GM12878 (cell line): ENCODE data around the gene DHX34. TPM values are rescaled to one million over a fixed set of nuclear protein-coding genes. Genes with fewer than 3 reads are reported as not detected.

ENCODE experiments used
- LARP7 ChIP-seq: fragments of 450-650 bp; IDR thresholded peaks from 2 replicates; pipeline ENCODE4 v1.6.1; 2017; ENCODE audit warnings: mild to moderate bottlenecking
- NFYB ChIP-seq: IDR thresholded peaks from 2 replicates; pipeline ENCODE4 v1.6.1; 2011; ENCODE audit warnings: low read depth, mild to moderate bottlenecking, low read length, improper control_type of control experiment, moderate library complexity; ENCODE audit not compliant: insufficient read depth
- SIX5 ChIP-seq: IDR thresholded peaks from 2 replicates; pipeline ENCODE4 v1.6.1; 2011; ENCODE audit warnings: mild to moderate bottlenecking, low read depth, low read length, moderate library complexity; ENCODE audit not compliant: severe bottlenecking
- ZNF207 ChIP-seq: fragments of 450-650 bp; IDR thresholded peaks from 2 replicates; pipeline ENCODE4 v1.6.1; 2014; ENCODE audit warnings: antibody characterized with exemption, mild to moderate bottlenecking, borderline replicate concordance
- polyA plus RNA-seq, 11 experiments: library from polyadenylated mRNA; depleted of rRNA in 4 of 11; unstranded in 6 of 11; stranded (reverse) in 5 of 11; fragments of >200 nt; fragmentation: Nextera tagmentation in 4 of 11; fragmentation: Illumina TruSeq in 1 of 11; extraction: Ambion mirVana in 4 of 11; extraction: Trizol in 1 of 11; gene quantifications; 1 replicate in 1 of 11; 2 replicates in 10 of 11; pipeline versions ENCODE4 v1.2.1 to v1.2.3, GENCODE V29; 2011 to 2016; ENCODE audit warnings: inconsistent platforms in 2 of 11, missing spikeins in 2 of 11, low read depth in 1 of 11
- total RNA-seq, 4 experiments: library from RNA; depleted of rRNA in 3 of 4; stranded (reverse); fragments of >200 nt in 3 of 4; fragmentation: Illumina TruSeq in 1 of 4; extraction: Trizol in 1 of 4; gene quantifications; 2 replicates each; pipeline versions ENCODE4 v1.2.1 to v1.2.3, GENCODE V29; 2013 to 2021
- TF ChIP-seq, protein P1 (sequence below): fragments of 450-650 bp; IDR thresholded peaks from 2 replicates; pipeline ENCODE4 v1.6.1; 2017; ENCODE audit warnings: mild to moderate bottlenecking
- TF ChIP-seq, protein P2 (sequence below): fragments of 450-650 bp; IDR thresholded peaks from 2 replicates; pipeline ENCODE4 v1.6.1; 2016; ENCODE audit warnings: mild to moderate bottlenecking, moderate library complexity, borderline replicate concordance
- TF ChIP-seq, protein P3 (sequence below): IDR thresholded peaks from 2 replicates; pipeline ENCODE4 v1.6.1; 2012; ENCODE audit warnings: low read depth, low read length, improper control_type of control experiment
- TF ChIP-seq, protein P4 (sequence below): fragments of 450-650 bp; IDR thresholded peaks from 2 replicates; pipeline ENCODE4 v1.6.1; 2016; ENCODE audit warnings: mild to moderate bottlenecking
- TF ChIP-seq, protein P5 (sequence below): IDR thresholded peaks from 2 replicates; pipeline ENCODE4 v1.6.1; 2012; ENCODE audit warnings: low read length, inconsistent platforms

Gene DHX34
- total and polyA plus RNA-seq, 10 of the 15 experiments (the other 5 are each of a cell fraction or from before 2014, with no cell fraction given), result 0.19 to 16.9 (median 10.5) TPM

DNA sequence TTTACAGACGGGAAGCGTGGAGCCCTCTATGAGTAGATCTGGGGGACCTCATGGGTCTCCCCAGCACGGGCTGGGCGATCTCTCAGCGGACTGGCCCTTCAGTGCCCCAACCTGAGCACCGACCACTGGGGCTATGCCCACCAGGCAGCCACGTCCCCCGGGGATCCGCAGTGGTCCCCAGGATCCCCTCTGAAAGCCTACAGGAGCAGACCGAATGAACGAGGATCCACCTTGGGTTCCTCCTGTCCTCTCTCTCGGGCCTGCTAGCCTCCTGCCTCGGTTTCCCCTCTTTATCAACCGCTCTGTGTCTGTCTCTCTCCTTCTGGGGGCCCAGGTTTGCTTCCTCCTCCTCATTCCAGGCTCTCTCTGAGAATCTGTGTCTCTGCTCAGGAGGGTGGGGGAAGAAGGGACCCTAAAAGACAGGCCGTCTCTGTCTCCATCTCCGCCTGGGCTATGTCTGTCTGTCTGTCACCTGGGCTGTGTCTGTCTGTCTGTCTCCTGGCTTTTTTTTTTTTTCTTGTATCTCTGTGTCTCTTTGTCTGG is 72.2 kb downstream of the DHX34 start (continued):
- TF ChIP-seq, protein P1, sequence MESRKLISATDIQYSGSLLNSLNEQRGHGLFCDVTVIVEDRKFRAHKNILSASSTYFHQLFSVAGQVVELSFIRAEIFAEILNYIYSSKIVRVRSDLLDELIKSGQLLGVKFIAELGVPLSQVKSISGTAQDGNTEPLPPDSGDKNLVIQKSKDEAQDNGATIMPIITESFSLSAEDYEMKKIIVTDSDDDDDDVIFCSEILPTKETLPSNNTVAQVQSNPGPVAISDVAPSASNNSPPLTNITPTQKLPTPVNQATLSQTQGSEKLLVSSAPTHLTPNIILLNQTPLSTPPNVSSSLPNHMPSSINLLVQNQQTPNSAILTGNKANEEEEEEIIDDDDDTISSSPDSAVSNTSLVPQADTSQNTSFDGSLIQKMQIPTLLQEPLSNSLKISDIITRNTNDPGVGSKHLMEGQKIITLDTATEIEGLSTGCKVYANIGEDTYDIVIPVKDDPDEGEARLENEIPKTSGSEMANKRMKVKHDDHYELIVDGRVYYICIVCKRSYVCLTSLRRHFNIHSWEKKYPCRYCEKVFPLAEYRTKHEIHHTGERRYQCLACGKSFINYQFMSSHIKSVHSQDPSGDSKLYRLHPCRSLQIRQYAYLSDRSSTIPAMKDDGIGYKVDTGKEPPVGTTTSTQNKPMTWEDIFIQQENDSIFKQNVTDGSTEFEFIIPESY, result no peak
- TF ChIP-seq, protein P2, sequence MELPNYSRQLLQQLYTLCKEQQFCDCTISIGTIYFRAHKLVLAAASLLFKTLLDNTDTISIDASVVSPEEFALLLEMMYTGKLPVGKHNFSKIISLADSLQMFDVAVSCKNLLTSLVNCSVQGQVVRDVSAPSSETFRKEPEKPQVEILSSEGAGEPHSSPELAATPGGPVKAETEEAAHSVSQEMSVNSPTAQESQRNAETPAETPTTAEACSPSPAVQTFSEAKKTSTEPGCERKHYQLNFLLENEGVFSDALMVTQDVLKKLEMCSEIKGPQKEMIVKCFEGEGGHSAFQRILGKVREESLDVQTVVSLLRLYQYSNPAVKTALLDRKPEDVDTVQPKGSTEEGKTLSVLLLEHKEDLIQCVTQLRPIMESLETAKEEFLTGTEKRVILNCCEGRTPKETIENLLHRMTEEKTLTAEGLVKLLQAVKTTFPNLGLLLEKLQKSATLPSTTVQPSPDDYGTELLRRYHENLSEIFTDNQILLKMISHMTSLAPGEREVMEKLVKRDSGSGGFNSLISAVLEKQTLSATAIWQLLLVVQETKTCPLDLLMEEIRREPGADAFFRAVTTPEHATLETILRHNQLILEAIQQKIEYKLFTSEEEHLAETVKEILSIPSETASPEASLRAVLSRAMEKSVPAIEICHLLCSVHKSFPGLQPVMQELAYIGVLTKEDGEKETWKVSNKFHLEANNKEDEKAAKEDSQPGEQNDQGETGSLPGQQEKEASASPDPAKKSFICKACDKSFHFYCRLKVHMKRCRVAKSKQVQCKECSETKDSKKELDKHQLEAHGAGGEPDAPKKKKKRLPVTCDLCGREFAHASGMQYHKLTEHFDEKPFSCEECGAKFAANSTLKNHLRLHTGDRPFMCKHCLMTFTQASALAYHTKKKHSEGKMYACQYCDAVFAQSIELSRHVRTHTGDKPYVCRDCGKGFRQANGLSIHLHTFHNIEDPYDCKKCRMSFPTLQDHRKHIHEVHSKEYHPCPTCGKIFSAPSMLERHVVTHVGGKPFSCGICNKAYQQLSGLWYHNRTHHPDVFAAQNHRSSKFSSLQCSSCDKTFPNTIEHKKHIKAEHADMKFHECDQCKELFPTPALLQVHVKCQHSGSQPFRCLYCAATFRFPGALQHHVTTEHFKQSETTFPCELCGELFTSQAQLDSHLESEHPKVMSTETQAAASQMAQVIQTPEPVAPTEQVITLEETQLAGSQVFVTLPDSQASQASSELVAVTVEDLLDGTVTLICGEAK, result no peak
- TF ChIP-seq ZNF207 (no peak), NFYB (no peak), SIX5 (no peak), LARP7 (no peak)
- TF ChIP-seq, protein P3, sequence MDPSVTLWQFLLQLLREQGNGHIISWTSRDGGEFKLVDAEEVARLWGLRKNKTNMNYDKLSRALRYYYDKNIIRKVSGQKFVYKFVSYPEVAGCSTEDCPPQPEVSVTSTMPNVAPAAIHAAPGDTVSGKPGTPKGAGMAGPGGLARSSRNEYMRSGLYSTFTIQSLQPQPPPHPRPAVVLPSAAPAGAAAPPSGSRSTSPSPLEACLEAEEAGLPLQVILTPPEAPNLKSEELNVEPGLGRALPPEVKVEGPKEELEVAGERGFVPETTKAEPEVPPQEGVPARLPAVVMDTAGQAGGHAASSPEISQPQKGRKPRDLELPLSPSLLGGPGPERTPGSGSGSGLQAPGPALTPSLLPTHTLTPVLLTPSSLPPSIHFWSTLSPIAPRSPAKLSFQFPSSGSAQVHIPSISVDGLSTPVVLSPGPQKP, result no peak
- TF ChIP-seq, protein P4, sequence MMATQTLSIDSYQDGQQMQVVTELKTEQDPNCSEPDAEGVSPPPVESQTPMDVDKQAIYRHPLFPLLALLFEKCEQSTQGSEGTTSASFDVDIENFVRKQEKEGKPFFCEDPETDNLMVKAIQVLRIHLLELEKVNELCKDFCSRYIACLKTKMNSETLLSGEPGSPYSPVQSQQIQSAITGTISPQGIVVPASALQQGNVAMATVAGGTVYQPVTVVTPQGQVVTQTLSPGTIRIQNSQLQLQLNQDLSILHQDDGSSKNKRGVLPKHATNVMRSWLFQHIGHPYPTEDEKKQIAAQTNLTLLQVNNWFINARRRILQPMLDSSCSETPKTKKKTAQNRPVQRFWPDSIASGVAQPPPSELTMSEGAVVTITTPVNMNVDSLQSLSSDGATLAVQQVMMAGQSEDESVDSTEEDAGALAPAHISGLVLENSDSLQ, result no peak
- TF ChIP-seq, protein P5, sequence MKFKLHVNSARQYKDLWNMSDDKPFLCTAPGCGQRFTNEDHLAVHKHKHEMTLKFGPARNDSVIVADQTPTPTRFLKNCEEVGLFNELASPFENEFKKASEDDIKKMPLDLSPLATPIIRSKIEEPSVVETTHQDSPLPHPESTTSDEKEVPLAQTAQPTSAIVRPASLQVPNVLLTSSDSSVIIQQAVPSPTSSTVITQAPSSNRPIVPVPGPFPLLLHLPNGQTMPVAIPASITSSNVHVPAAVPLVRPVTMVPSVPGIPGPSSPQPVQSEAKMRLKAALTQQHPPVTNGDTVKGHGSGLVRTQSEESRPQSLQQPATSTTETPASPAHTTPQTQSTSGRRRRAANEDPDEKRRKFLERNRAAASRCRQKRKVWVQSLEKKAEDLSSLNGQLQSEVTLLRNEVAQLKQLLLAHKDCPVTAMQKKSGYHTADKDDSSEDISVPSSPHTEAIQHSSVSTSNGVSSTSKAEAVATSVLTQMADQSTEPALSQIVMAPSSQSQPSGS, result no peak
- TF ChIP-seq, all 136 proteins: peak for 0
